K562 (cell line): ENCODE results near the gene MAP3K20. TPM values are rescaled to one million over a fixed set of nuclear protein-coding genes. Genes with fewer than 3 reads are reported as not detected.

ENCODE experiments used
- ATAC-seq: fragments of 200-7000 bp; cut with Tn5 transposase; 3 replicates; pipeline ENCODE4 v1.9.1; 2020; ENCODE audit warnings: moderate library complexity
- BruUV-seq: library from RNA; stranded (reverse); fragments of 400-500 nt; replicated peaks from 2 replicates; lab custom pipeline; 2021; lab: Mats Ljungman, UMichigan
- CTCF ChIA-PET: fragments of 300-600 bp; formaldehyde crosslinking; extraction: SDS; loops from one replicate; lab custom pipeline; 2021; ENCODE audit warnings: low intra/inter-chr PET ratio; lab: Yijun Ruan, JAX
- POLR2A ChIA-PET: fragments of 300-600, 350-650 bp; sonication (Branson Sonifier 250); formaldehyde crosslinking; extraction: SDS; loops from one replicate; lab custom pipeline; 2021; ENCODE audit warnings: antibody characterized with exemption, inconsistent platforms; lab: Yijun Ruan, JAX
- DNase-seq, 4 experiments: peaks; one replicate each; pipeline versions ENCODE4 v3.0.0 to v3.0.0-alpha.2; 2011 to 2018; ENCODE audit warnings: low spot score in 3 of 4, mixed read lengths in 3 of 4; ENCODE audit errors: extremely low read depth in 1 of 4
- FAIRE-seq: peaks from 2 replicates; lab custom pipeline; 2011; peaks lifted over from hg19 to GRCh38; lab: Jason Lieb, UNC
- H2AFZ ChIP-seq: 2 replicates; pipeline ENCODE4 v1.6.0; 2011; ENCODE audit warnings: low read depth, low read length, control low read depth, inconsistent platforms
- H3K27ac ChIP-seq: fragments of 200-600 bp; 3 replicates; pipeline ENCODE4 v1.8.0; 2011; ENCODE audit warnings: low read depth, mild to moderate bottlenecking, control low read depth, inconsistent platforms, low read length, moderate library complexity, mixed read lengths; ENCODE audit errors: extremely low read depth
- H3K27me3 ChIP-seq, 2 experiments: fragments of 300-600 bp in 1 of 2; 2 replicates in 1 of 2; 3 replicates in 1 of 2; pipeline versions ENCODE4 v1.6.0 to v1.8.0; 2011; ENCODE audit warnings: inconsistent platforms in 2 of 2, low read length in 2 of 2, mild to moderate bottlenecking in 1 of 2, mixed read lengths in 1 of 2, moderate library complexity in 1 of 2; ENCODE audit not compliant: control insufficient read depth in 2 of 2, insufficient read depth in 2 of 2
- H3K36me3 ChIP-seq: fragments of 300-600 bp; 3 replicates; pipeline ENCODE4 v1.8.0; 2011; ENCODE audit warnings: mild to moderate bottlenecking, low read length, inconsistent platforms; ENCODE audit not compliant: control insufficient read depth, insufficient read depth
- H3K4me1 ChIP-seq, 2 experiments: fragments of 200-600 bp in 1 of 2; replicated peaks in 1 of 2; 2 replicates in 1 of 2; 3 replicates in 1 of 2; pipeline versions ENCODE4 v1.5.1 to v1.8.0; 2011; ENCODE audit warnings: inconsistent platforms in 2 of 2, low read length in 2 of 2, mild to moderate bottlenecking in 1 of 2, mixed read lengths in 1 of 2, moderate library complexity in 1 of 2; ENCODE audit not compliant: control insufficient read depth in 2 of 2, insufficient read depth in 2 of 2
- H3K4me2 ChIP-seq: 2 replicates; pipeline ENCODE4 v1.6.1; 2011; ENCODE audit warnings: low read length, control low read depth, inconsistent platforms, mixed read lengths; ENCODE audit not compliant: insufficient read depth
- H3K4me3 ChIP-seq: fragments of 200-600 bp; sonication (generic), shearing (Covaris generic); 2 replicates; pipeline ENCODE4 v1.5.1; 2016; ENCODE audit warnings: control low read depth, inconsistent platforms
- H3K79me2 ChIP-seq: fragments of 200-600 bp; 3 replicates; pipeline ENCODE4 v1.8.0; 2011; ENCODE audit warnings: low read length, inconsistent platforms; ENCODE audit not compliant: control insufficient read depth, insufficient read depth
- H3K9ac ChIP-seq, 2 experiments: 2 replicates each; pipeline versions ENCODE4 v1.6.0 to v1.6.1; 2011; ENCODE audit warnings: low read depth in 2 of 2, low read length in 2 of 2, control low read depth in 1 of 2, inconsistent platforms in 1 of 2, mild to moderate bottlenecking in 1 of 2, mixed read lengths in 1 of 2; ENCODE audit not compliant: insufficient read depth in 1 of 2
- H3K9me1 ChIP-seq: one replicate; pipeline ENCODE4 v1.6.0; 2011; ENCODE audit warnings: inconsistent platforms, mild to moderate bottlenecking, low read length, moderate library complexity; ENCODE audit not compliant: control insufficient read depth, insufficient read depth
- H3K9me3 ChIP-seq: replicated peaks from 2 replicates; pipeline ENCODE4 v1.5.1; 2011; ENCODE audit warnings: low read depth, low read length, inconsistent platforms; ENCODE audit not compliant: control insufficient read depth, insufficient read depth
- H4K20me1 ChIP-seq: replicated peaks from 2 replicates; pipeline ENCODE4 v1.6.1; 2011; ENCODE audit warnings: low read length, inconsistent platforms, mixed read lengths; ENCODE audit not compliant: control insufficient read depth, insufficient read depth
- ARID1B ChIP-seq: fragments of 450-650 bp; IDR thresholded peaks from 2 replicates; pipeline ENCODE4 v1.6.1; 2016; ENCODE audit warnings: antibody characterized with exemption, mild to moderate bottlenecking, inconsistent platforms
- CBFA2T3 ChIP-seq: fragments of 450-650 bp; IDR thresholded peaks from 2 replicates; pipeline ENCODE4 v1.6.1; 2017
- GATAD2A ChIP-seq: fragments of 450-650 bp; IDR thresholded peaks from 2 replicates; pipeline ENCODE4 v1.6.1; 2017
- HDAC1 ChIP-seq, 2 experiments: fragments of 450-650 bp; IDR thresholded peaks; 2 replicates each; pipeline ENCODE4 v1.6.1; 2016 to 2017; ENCODE audit warnings: inconsistent platforms in 1 of 2, mild to moderate bottlenecking in 1 of 2, moderate library complexity in 1 of 2
- HES1 ChIP-seq: fragments of 450-650 bp; IDR thresholded peaks from 2 replicates; pipeline ENCODE4 v1.6.1; 2016; ENCODE audit warnings: low read depth, mild to moderate bottlenecking, moderate library complexity
- MEIS2 ChIP-seq: fragments of 450-650 bp; IDR thresholded peaks from 2 replicates; pipeline ENCODE4 v1.6.1; 2014; ENCODE audit warnings: mild to moderate bottlenecking; ENCODE audit not compliant: partially characterized antibody
- POLR2B ChIP-seq: fragments of 450-650 bp; IDR thresholded peaks from 2 replicates; pipeline ENCODE4 v1.6.1; 2018; ENCODE audit warnings: low read depth; ENCODE audit not compliant: partially characterized antibody
- SMARCA4 ChIP-seq: fragments of 450-650 bp; IDR thresholded peaks from 2 replicates; pipeline ENCODE4 v1.6.1; 2016
- STAG1 ChIP-seq: sonication (generic); formaldehyde crosslinking; IDR thresholded peaks from 2 replicates; pipeline ENCODE4 v1.5.0; 2020; ENCODE audit warnings: missing genetic modification reagents, borderline replicate concordance
- TCF3 ChIP-seq: sonication (generic); formaldehyde crosslinking; IDR thresholded peaks from 2 replicates; pipeline ENCODE4 v1.4.0; 2020; ENCODE audit warnings: mild to moderate bottlenecking, missing genetic modification reagents
- U2AF2 ChIP-seq: fragments of 200-400 bp; formaldehyde crosslinking; optimal IDR thresholded peaks from 2 replicates; pipeline ENCODE3; 2017; ENCODE audit warnings: low read depth, mild to moderate bottlenecking, low read length
- ZEB2 ChIP-seq: fragments of 450-650 bp; IDR thresholded peaks from 2 replicates; pipeline ENCODE4 v1.6.1; 2016
- ZNF785 ChIP-seq: fragments of 250-450 bp; sonication (Bioruptor Pico); IDR thresholded peaks from 2 replicates; pipeline ENCODE4 v1.4.0; 2020; ENCODE audit warnings: mild to moderate bottlenecking
- WGBS: fragments of 100-300 bp; shearing (Covaris generic); methylation state at CpG from one replicate; pipeline ENCODE4 v1.1.6; 2016; ENCODE audit warnings: low coverage, mixed read lengths; ENCODE audit not compliant: insufficient coverage; ENCODE audit errors: missing lambda C conversion rate; 5-methylcytosine and 5-hydroxymethylcytosine counted together
- in situ Hi-C: fragments of 300-500 bp; cut with MboI; formaldehyde crosslinking; loops from 4 replicates; pipeline ENCODE4 v1.15.0; 2018; ENCODE audit warnings: inconsistent platforms, mixed read lengths
- intact Hi-C: fragments of 100-400 bp; cut with micrococcal nuclease; formaldehyde crosslinking; loops from 2 replicates; pipeline ENCODE4 v1.14.2; 2022
- polyA plus RNA-seq, 8 experiments: library from polyadenylated mRNA; depleted of rRNA in 4 of 8; stranded (reverse) in 5 of 8; unstranded in 3 of 8; fragments of >200 nt; fragmentation: Nextera tagmentation in 2 of 8; fragmentation: Illumina TruSeq in 1 of 8; extraction: Ambion mirVana in 2 of 8; extraction: Trizol in 1 of 8; gene quantifications; 2 replicates each; pipeline versions ENCODE4 v1.2.1 to v1.2.3, GENCODE V29; 2011 to 2014; ENCODE audit warnings: inconsistent platforms in 1 of 8, missing spikeins in 1 of 8
- total RNA-seq, 7 experiments: library from RNA; depleted of rRNA in 6 of 7; stranded (reverse); fragments of >200 nt in 6 of 7; fragmentation: Illumina TruSeq in 2 of 7; extraction: Trizol in 2 of 7; gene quantifications; 2 replicates each; pipeline versions ENCODE4 v1.2.1 to v1.2.3, GENCODE V29; 2011 to 2021; ENCODE audit warnings: low replicate concordance in 1 of 7
- TF ChIP-seq, protein P1 (sequence below): fragments of 450-650 bp; IDR thresholded peaks from 2 replicates; pipeline ENCODE4 v1.6.1; 2016; ENCODE audit warnings: antibody characterized with exemption
- TF ChIP-seq, protein P2 (sequence below), 2 experiments: IDR thresholded peaks in 1 of 2; conservative IDR thresholded peaks in 1 of 2; 2 replicates each; pipeline ENCODE4 v1.6.1; 2016; ENCODE audit warnings: low read depth in 2 of 2, mild to moderate bottlenecking in 1 of 2, missing compliant biosample characterization in 1 of 2, missing genetic modification characterization in 1 of 2, moderate library complexity in 1 of 2
- TF ChIP-seq, protein P3 (sequence below), 2 experiments: fragments of 450-650 bp in 1 of 2; sonication (generic) in 1 of 2; formaldehyde crosslinking in 1 of 2; IDR thresholded peaks in 1 of 2; conservative IDR thresholded peaks in 1 of 2; 2 replicates each; pipeline versions ENCODE4 v1.6.1 to v1.8.1; 2016 to 2023; ENCODE audit warnings: mild to moderate bottlenecking in 2 of 2, moderate library complexity in 2 of 2, inconsistent platforms in 1 of 2, missing genetic modification reagents in 1 of 2

The MAP3K20 gene
- total and polyA plus RNA-seq, 9 of the 15 experiments (the other 6 are each of a cell fraction or from before 2014, with no cell fraction given): 9.8 to 34.2 (median 27.3) TPM

DNA sequence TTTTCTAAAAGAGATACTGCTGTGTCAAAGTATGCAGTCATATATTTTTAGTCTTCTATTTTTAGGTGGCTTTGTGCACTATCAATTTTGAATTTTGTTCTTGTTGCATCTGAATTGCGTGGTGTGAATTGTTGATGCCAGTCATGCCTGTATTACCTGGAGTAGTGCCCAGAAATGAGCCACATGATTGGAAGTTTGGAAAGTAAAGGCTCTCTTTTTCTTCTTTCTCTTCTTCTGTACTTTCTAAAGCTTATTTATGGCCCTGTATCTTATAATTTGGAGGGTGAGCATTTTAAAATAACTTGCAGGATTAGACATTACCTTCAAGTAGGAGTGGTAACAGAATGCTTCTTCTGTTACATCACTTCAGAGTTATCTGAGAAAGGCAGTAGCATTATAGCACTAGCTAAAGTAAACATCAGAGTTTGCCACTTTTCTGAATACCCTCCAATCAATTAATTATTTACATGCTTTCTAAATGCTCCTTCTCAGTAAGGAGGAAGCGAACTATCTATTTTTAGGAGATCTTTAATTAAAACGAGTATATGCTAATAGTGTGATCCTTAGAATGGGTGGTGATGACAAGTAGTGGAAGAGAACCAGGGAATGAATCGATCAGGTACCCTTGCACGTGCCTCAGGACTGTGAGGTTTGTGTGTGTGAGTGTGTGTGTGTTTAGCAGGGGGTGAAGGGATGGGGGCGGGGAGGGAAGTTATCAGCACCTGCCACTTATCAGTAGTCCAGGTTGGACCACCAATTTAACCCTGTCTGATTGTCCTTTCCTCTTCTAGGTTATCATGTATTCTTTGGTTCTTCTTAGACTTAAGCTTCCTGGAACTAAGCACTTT is 112.5 kb downstream of the MAP3K20 start:
- Histone ChIP-seq H3K9me3 (no peaks in the 10 kb centered on the region), H3K36me3 (peaks cover 40% of the 10 kb centered on the region), H3K4me2 (no peak overlapping the region), H3K4me1 (peaks cover 0 to 9% of the 10 kb centered on the region in 2 experiments; a peak in 3 of 5 replicates), H3K79me2 (no peaks in the 10 kb centered on the region), H3K9me1 (no peaks in the 10 kb centered on the region), H3K9ac (no peak overlapping the region; a peak in 1 of 4 replicates), H3K4me3 (no peak overlapping the region), H3K27ac (no peak overlapping the region), H2AFZ (no peak overlapping the region), H4K20me1 (no peaks in the 10 kb centered on the region), H3K27me3 (no peaks in the 10 kb centered on the region)
- ATAC-seq (peak; percentile 70), FAIRE-seq (no peak), DNase-seq (peak in 3 of 4 experiments; percentile 14 to 41 (median 17))
- intact Hi-C loops: no loop called here
- BruUV-seq: no TSS peak
- 33% methylated on average over 6 of the region's 6 CpGs for WGBS
- in situ Hi-C loops: no loop called here
- CTCF ChIA-PET: no interaction called here
- POLR2A ChIA-PET: interaction anchor here (0.8 kb wide), 1 partner anchor 36 kb away, joined by 3 read pairs; no protein-coding TSS in a partner anchor
- TF ChIP-seq GATAD2A: 0 out of 2 replicates have a peak, but pooled peaks have one; percentile 48
- TF ChIP-seq, protein P1, sequence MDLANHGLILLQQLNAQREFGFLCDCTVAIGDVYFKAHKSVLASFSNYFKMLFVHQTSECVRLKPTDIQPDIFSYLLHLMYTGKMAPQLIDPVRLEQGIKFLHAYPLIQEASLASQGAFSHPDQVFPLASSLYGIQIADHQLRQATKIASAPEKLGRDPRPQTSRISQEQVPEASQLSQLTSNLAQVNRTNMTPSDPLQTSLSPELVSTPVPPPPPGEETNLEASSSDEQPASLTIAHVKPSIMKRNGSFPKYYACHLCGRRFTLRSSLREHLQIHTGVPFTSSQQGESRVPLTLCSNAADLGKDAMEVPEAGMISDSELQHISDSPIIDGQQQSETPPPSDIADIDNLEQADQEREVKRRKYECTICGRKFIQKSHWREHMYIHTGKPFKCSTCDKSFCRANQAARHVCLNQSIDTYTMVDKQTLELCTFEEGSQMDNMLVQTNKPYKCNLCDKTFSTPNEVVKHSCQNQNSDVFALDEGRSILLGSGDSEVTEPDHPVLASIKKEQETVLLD: no peak
- TF ChIP-seq U2AF2: no peak
- TF ChIP-seq ZEB2: peak; percentile 50; the same call in 1 of the 2 replicates
- peak; percentile 61 for TF ChIP-seq ARID1B
- TF ChIP-seq ZNF785 (CRISPR knock-in tag): no peak
- TF ChIP-seq, protein P2, sequence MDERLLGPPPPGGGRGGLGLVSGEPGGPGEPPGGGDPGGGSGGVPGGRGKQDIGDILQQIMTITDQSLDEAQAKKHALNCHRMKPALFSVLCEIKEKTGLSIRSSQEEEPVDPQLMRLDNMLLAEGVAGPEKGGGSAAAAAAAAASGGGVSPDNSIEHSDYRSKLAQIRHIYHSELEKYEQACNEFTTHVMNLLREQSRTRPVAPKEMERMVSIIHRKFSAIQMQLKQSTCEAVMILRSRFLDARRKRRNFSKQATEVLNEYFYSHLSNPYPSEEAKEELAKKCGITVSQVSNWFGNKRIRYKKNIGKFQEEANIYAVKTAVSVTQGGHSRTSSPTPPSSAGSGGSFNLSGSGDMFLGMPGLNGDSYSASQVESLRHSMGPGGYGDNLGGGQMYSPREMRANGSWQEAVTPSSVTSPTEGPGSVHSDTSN (CRISPR knock-in tag; IDR thresholded peaks at IDR 0.05; ENCODE audit: low read depth): no peak
- TF ChIP-seq, protein P2 (tag; conservative IDR thresholded peaks at IDR 0.05; ENCODE audit: low read depth): no peak
- peak in 1 of 2 experiments; percentile 48; a peak in 1 of 4 replicates for TF ChIP-seq HDAC1 (IDR thresholded peaks at IDR 0.05)
- peak; percentile 36 for TF ChIP-seq TCF3 (CRISPR knock-in tag)
- no peak for TF ChIP-seq POLR2B
- TF ChIP-seq HES1: no peak
- TF ChIP-seq MEIS2: peak; percentile 41
- TF ChIP-seq, protein P3, sequence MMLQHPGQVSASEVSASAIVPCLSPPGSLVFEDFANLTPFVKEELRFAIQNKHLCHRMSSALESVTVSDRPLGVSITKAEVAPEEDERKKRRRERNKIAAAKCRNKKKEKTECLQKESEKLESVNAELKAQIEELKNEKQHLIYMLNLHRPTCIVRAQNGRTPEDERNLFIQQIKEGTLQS (IDR thresholded peaks at IDR 0.05): 0 out of 2 replicates have a peak, but pooled peaks have one; percentile 17
- TF ChIP-seq, protein P3 (CRISPR knock-in tag; conservative IDR thresholded peaks at IDR 0.05): no peak
- peak; percentile 67 for TF ChIP-seq CBFA2T3
- TF ChIP-seq STAG1 (CRISPR knock-in tag): no peak
- peak; percentile 31; the same call in 1 of the 2 replicates for TF ChIP-seq SMARCA4
